ENCODE measurements around the gene WNT4.

WNT4 gene

DNA sequence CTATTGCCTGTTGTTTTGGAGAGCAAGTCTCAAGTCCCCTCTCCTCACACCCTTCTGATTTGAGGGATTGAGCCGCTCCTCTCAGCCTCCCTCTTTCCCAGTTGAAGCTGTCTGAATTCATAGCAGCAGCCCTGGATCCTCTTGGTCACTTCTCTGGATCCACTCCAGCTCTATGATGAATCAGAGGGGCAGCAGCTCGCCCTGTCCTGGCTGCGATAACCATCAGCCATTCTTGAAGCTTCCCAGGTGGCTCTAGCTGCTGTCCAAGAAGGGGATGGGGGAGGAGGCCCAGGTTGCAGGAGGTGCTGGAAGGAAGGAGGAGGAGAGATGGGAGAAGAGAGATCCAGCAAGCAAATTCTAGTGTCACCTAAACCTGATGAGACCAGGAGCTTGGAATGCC lies 31.3 kb downstream of the WNT4 start:
- H3K4me1 ChIP-seq (ENCODE audit: control insufficient read depth, insufficient read depth, low read length): peaks cover 37% of the 10 kb centered on the region
- no peak overlapping the region for H3K9ac ChIP-seq (ENCODE audit: low read length)
- H3K27ac ChIP-seq (ENCODE audit: low read depth, low read length): no peak overlapping the region
- peaks cover 8% of the 10 kb centered on the region for H3K36me3 ChIP-seq (ENCODE audit: control insufficient read depth, insufficient read depth, low read length)
- no peak overlapping the region for H3K4me3 ChIP-seq (ENCODE audit: low read length)
- H3K27me3 ChIP-seq (ENCODE audit: control insufficient read depth, insufficient read depth, low read length): no peaks in the 10 kb centered on the region

DNA sequence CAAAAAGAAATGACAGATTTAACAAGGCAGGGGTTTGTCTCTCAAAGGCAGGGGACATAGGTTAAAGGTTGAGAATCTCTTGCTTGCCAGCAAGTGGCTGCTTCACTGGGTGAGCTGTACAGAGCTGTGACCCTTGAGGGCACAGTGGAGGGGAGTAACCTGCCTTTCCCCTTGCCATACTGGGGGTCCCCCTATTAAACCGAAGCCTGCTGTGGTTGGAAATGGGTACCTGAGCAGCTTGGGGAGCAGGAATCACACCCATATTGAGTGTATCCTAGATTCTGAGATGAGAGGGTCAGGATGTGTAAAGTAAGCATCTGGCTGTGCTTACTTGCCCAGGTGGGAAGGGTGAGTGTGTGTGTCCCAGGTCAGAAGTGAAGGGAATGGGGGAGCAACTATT lies 31.8 kb downstream of the WNT4 start:
- Histone ChIP-seq H3K27me3 (ENCODE audit: control insufficient read depth, insufficient read depth, low read length) (no peaks in the 10 kb centered on the region), H3K4me1 (ENCODE audit: control insufficient read depth, insufficient read depth, low read length) (peaks cover 37% of the 10 kb centered on the region), H3K27ac (ENCODE audit: low read depth, low read length) (no peak overlapping the region), H3K36me3 (ENCODE audit: control insufficient read depth, insufficient read depth, low read length) (peaks cover 8% of the 10 kb centered on the region), H3K9ac (ENCODE audit: low read length) (no peak overlapping the region), H3K4me3 (ENCODE audit: low read length) (no peak overlapping the region)

DNA sequence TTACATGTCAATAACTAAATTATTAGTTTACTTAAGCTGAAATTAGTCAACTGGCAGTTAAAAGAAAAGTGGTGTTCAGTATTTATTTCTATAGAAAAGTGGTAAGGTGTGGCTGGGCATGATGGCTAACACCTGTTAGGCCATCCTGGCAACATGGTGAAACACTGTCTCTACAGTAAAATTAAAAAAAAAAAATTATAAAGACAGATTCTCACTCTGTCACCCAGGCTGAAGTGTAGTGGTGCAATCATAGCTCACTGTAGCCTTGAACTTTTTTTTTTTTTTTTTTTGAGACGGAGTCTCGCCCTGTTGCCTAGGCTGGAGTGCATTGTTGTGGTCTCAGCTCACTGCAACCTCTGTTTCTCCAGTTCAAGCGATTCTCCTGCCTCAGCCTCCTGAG lies 32.9 kb downstream of the WNT4 start:
- Histone ChIP-seq H3K4me1 (ENCODE audit: control insufficient read depth, insufficient read depth, low read length) (peaks cover 37% of the 10 kb centered on the region), H3K27ac (ENCODE audit: low read depth, low read length) (no peak overlapping the region), H3K27me3 (ENCODE audit: control insufficient read depth, insufficient read depth, low read length) (no peaks in the 10 kb centered on the region)

DNA sequence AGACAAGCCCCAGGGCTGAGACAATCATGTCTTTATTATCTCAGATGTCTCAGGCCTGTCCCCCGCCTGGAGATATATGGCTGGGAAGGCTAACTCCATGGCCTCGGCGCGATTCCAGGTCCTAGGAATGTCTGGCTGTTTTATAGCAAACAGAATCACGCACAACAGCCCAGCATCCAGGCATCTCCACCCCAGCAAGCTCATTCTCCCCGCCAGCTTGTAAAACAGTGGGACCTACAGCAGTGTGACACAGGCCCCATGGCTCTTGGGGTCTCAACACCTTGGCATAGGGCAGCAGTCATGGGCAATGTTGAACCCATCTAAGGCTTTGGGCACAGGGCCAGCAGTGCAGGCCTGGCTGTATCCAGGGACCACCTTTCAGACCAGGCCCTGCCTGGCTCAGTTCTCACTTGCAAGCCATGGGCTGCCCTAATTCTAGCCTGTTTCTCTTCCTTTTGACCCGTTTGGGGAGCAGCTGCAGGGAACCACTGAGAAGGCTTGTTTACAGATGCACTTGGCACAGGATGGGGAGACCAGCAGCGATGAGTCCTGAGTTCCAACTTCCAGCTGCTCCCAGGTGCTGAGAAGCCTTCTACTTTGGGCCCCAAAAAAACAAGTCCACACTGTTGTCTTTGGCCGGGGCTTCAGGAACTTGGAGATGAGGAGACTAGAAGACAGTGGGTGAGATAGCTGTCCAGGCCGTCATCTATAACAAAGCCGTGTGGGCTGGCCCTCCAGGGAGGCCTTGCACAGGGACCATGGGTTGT lies 34.4 kb downstream of the WNT4 start:
- Histone ChIP-seq H3K4me3 (ENCODE audit: low read length) (no peak overlapping the region), H3K36me3 (ENCODE audit: control insufficient read depth, insufficient read depth, low read length) (peaks cover 4% of the 10 kb centered on the region), H3K27ac (ENCODE audit: low read depth, low read length) (peak overlapping the region; percentile 49), H3K27me3 (ENCODE audit: control insufficient read depth, insufficient read depth, low read length) (no peaks in the 10 kb centered on the region), H3K9ac (ENCODE audit: low read length) (no peak overlapping the region), H3K4me1 (ENCODE audit: control insufficient read depth, insufficient read depth, low read length) (peaks cover 28% of the 10 kb centered on the region)

More for the DNA sequence above, 32.9 kb downstream of the WNT4 start:
- Histone ChIP-seq H3K36me3 (ENCODE audit: control insufficient read depth, insufficient read depth, low read length) (peaks cover 8% of the 10 kb centered on the region), H3K4me3 (ENCODE audit: low read length) (no peak overlapping the region), H3K9ac (ENCODE audit: low read length) (no peak overlapping the region)

DNA sequence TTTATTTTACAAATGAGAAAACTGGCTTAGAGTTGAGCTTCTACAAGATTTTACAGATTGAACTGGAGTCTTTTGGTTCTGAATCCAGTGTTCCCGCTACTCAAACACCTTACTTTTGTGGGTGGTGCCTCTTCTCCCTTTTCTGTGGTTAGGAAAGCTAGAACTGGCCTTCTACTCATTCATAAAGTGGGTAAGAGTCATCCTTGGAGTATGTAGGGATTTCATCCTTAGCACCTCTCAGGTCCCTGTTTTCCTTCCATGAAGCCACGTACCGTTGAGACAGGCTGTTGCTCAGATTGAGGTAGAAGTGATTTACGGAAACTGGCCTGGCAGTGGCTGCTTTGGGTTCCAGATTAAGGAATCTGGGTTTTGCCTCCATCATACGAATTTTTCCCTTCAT lies 35.8 kb downstream of the WNT4 start:
- Histone ChIP-seq H3K4me1 (ENCODE audit: control insufficient read depth, insufficient read depth, low read length) (peaks cover 23% of the 10 kb centered on the region), H3K27me3 (ENCODE audit: control insufficient read depth, insufficient read depth, low read length) (no peaks in the 10 kb centered on the region), H3K36me3 (ENCODE audit: control insufficient read depth, insufficient read depth, low read length) (no peaks in the 10 kb centered on the region), H3K27ac (ENCODE audit: low read depth, low read length) (no peak overlapping the region), H3K4me3 (ENCODE audit: low read length) (no peak overlapping the region), H3K9ac (ENCODE audit: low read length) (no peak overlapping the region)

DNA sequence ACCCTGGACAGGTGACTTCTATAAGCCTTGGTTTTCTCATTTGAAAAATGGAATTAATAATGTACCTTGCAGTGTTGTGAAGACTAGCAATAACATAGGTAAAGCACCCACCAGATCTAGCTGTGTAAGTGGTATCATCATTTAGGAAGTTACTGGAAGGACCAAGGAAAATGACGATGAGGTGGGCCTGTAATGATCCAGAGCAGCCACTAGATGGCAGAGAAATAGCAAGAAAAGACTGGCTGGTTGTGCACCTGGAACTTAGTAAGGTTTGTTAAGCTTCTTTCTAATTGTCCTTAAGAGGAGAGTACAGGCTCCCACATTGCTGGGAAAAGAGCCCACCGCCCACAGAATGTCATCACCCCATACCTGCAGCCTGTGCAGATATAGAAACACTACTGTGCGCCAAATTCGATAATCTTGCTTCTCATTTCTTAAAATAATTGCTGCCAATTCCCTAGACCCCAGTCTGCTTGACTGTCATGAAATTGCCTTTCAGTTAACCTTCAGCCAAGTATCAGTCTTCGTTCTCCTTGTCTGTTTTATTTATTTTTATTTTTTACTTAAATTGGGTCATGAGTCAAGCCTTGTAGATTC lies 37.2 kb downstream of the WNT4 start:
- H3K36me3 ChIP-seq (ENCODE audit: control insufficient read depth, insufficient read depth, low read length): no peaks in the 10 kb centered on the region
- no peaks in the 10 kb centered on the region for H3K27me3 ChIP-seq (ENCODE audit: control insufficient read depth, insufficient read depth, low read length)
- H3K9ac ChIP-seq (ENCODE audit: low read length): no peak overlapping the region
- no peak overlapping the region for H3K27ac ChIP-seq (ENCODE audit: low read depth, low read length)
- H3K4me1 ChIP-seq (ENCODE audit: control insufficient read depth, insufficient read depth, low read length): peaks cover 13% of the 10 kb centered on the region
- H3K4me3 ChIP-seq (ENCODE audit: low read length): no peak overlapping the region

DNA sequence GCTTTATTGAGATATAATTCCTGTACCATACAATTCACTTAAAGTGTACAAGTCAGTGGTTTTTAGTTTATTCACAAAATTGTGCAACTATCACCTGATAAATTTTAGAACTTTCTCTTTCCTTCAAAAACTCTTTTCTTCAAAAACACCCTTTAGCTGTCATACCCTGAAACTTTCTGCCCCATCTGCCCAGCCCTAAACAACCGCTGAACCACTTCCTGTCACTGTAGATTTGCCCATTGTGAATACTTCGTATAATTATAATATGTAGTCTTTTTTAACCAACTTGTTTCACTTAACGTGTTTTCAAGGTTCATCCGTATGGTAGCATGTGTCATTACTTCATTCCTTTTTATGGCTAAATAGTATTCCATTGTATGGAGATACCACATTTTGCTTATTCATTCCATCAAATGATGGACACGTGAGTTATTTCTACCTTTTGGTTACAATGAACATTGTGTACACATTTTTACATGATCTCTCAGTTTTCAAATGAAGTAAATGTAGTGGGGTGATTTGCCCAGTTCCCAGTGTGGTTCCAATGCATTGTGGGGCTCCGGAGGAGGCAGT lies 37.9 kb downstream of the WNT4 start:
- H3K9ac ChIP-seq (ENCODE audit: low read length): no peak overlapping the region
- H3K27ac ChIP-seq (ENCODE audit: low read depth, low read length): no peak overlapping the region
- peaks cover 4% of the 10 kb centered on the region for H3K36me3 ChIP-seq (ENCODE audit: control insufficient read depth, insufficient read depth, low read length)

DNA sequence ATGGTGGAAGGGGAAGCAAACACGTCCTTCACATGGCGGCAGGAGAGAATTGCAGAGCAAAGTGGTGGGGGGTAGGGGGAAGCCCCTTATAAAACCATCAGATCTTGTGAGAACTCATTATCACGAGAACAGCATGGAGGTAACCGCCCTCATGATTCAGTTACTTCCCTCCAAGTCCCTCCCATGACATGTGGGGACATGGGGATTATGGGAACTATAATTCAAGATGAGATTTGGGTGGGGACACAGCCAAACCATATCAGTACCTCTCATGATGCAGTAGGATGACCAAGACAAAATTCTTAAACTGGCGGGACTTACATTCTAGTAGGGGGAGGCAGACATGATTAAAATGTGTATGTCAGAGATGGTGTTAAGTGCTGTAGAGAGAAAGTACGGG lies 38.8 kb downstream of the WNT4 start:
- H3K27ac ChIP-seq (ENCODE audit: low read depth, low read length): no peak overlapping the region
- H3K4me3 ChIP-seq (ENCODE audit: low read length): no peak overlapping the region
- H3K9ac ChIP-seq (ENCODE audit: low read length): no peak overlapping the region
- no peaks in the 10 kb centered on the region for H3K27me3 ChIP-seq (ENCODE audit: control insufficient read depth, insufficient read depth, low read length)
- peaks cover 4% of the 10 kb centered on the region for H3K36me3 ChIP-seq (ENCODE audit: control insufficient read depth, insufficient read depth, low read length)
- peaks cover 11% of the 10 kb centered on the region for H3K4me1 ChIP-seq (ENCODE audit: control insufficient read depth, insufficient read depth, low read length)

More for the DNA sequence above, 37.9 kb downstream of the WNT4 start:
- peaks cover 13% of the 10 kb centered on the region for H3K4me1 ChIP-seq (ENCODE audit: control insufficient read depth, insufficient read depth, low read length)
- H3K4me3 ChIP-seq (ENCODE audit: low read length): no peak overlapping the region
- no peaks in the 10 kb centered on the region for H3K27me3 ChIP-seq (ENCODE audit: control insufficient read depth, insufficient read depth, low read length)

DNA sequence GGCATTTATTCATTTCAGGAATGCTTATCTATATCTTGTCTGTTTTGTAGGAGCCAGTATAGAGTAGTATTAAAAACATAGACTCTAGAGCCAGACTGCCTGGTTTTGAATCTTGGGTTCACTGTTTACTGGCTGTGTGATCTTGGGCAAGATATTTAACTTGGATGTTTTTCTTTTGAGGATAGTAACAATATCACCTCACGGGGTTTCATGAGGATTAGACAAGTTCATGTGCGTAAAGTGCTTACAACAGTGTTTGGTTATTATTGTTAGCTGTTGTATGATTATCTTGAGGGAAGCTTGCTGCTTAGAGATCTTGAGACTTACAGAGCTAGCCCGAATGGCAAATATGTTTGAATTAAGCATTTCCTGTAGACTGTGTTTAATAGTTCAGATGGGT lies 40.2 kb downstream of the WNT4 start:
- no peak overlapping the region for H3K4me3 ChIP-seq (ENCODE audit: low read length)
- peaks cover 8% of the 10 kb centered on the region for H3K36me3 ChIP-seq (ENCODE audit: control insufficient read depth, insufficient read depth, low read length)
- H3K4me1 ChIP-seq (ENCODE audit: control insufficient read depth, insufficient read depth, low read length): peaks cover under 1% of the 10 kb centered on the region
- no peaks in the 10 kb centered on the region for H3K27me3 ChIP-seq (ENCODE audit: control insufficient read depth, insufficient read depth, low read length)
- H3K27ac ChIP-seq (ENCODE audit: low read depth, low read length): no peak overlapping the region
- no peak overlapping the region for H3K9ac ChIP-seq (ENCODE audit: low read length)

DNA sequence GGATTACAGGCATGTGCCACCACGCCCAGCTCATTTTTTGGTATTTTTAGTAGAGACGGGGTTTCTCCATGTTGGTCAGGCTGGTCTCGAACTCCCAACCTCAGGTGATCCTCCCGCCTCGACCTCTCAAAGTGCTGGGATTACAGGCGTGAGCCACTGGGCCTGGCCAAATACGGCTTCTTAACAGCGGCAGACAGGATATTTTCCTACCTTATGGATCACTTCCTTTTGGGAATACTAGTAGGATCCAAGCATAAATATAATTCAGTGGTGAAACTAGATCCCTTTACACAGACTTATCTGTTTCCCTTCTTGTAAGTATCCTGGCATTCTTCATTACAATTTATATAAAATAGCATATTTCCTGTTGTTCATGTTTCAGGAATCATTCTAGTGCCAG lies 40.9 kb downstream of the WNT4 start:
- no peaks in the 10 kb centered on the region for H3K4me1 ChIP-seq (ENCODE audit: control insufficient read depth, insufficient read depth, low read length)
- H3K4me3 ChIP-seq (ENCODE audit: low read length): no peak overlapping the region
- H3K27me3 ChIP-seq (ENCODE audit: control insufficient read depth, insufficient read depth, low read length): no peaks in the 10 kb centered on the region
- H3K36me3 ChIP-seq (ENCODE audit: control insufficient read depth, insufficient read depth, low read length): peaks cover 8% of the 10 kb centered on the region
- H3K9ac ChIP-seq (ENCODE audit: low read length): no peak overlapping the region
- H3K27ac ChIP-seq (ENCODE audit: low read depth, low read length): no peak overlapping the region

DNA sequence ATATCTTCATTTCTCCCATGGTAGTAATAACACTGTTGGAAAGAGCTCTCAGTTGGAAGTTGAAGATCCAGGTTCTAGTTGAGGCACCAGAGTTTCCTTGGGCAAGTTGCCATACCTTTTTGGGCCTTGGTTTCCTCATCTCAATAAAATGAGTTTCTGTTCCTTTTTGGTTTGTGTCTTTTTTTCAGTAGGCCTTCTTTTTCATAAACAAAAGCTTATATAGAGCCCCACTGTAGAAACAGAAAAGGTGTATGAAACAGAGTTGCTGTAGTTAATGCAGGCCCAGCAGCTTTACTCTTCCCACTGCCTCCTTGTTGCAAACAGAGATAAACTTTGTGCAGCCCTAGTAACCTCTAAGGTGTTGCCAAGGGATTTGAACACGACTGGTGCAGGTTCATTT lies 41.7 kb downstream of the WNT4 start:
- no peaks in the 10 kb centered on the region for H3K27me3 ChIP-seq (ENCODE audit: control insufficient read depth, insufficient read depth, low read length)
- H3K27ac ChIP-seq (ENCODE audit: low read depth, low read length): no peak overlapping the region
- no peak overlapping the region for H3K9ac ChIP-seq (ENCODE audit: low read length)
- H3K4me3 ChIP-seq (ENCODE audit: low read length): no peak overlapping the region
- H3K4me1 ChIP-seq (ENCODE audit: control insufficient read depth, insufficient read depth, low read length): no peaks in the 10 kb centered on the region
- peaks cover 12% of the 10 kb centered on the region for H3K36me3 ChIP-seq (ENCODE audit: control insufficient read depth, insufficient read depth, low read length)

DNA sequence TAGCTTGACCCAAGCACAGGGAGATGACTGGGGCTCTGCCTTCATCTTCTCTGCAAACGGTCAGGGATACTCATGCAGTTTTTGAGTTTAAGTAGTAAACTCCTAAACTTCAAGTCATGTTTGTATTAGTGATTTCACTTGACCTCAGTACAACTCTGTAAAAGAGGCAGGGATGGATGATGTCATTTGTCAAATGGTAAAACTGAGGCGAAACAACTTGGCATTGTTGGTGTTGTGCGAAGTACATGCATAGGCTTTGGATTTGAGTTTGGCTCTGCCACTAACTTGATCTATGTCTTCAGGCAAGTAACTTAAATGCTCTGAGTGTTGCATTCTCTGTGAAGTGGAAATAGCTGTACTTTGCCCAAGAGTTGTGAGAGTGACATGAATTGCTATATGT lies 42.7 kb downstream of the WNT4 start:
- no peaks in the 10 kb centered on the region for H3K27me3 ChIP-seq (ENCODE audit: control insufficient read depth, insufficient read depth, low read length)
- H3K9ac ChIP-seq (ENCODE audit: low read length): no peak overlapping the region
- no peak overlapping the region for H3K27ac ChIP-seq (ENCODE audit: low read depth, low read length)
- H3K4me1 ChIP-seq (ENCODE audit: control insufficient read depth, insufficient read depth, low read length): no peaks in the 10 kb centered on the region
- H3K36me3 ChIP-seq (ENCODE audit: control insufficient read depth, insufficient read depth, low read length): peaks cover 14% of the 10 kb centered on the region
- no peak overlapping the region for H3K4me3 ChIP-seq (ENCODE audit: low read length)

DNA sequence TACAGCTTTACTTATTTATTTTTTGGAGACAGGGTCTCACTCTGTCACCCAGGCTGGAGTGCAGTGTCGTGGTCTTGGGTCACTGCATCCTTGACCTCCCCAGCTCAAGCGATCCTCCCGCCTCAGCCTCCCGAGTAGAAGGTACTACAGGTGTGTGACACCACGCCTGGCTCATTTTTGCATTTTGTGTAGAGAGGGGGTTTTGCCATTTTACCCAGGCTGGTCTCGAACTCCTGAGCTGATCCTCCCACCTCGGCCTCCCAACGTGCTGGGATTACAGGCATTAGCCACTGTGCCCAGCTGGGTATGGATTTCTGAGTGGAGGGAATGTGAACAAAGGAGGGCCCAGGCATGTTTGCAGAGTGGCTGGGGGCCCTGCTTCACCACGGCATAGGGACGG lies 44.1 kb downstream of the WNT4 start:
- peaks cover 14% of the 10 kb centered on the region for H3K36me3 ChIP-seq (ENCODE audit: control insufficient read depth, insufficient read depth, low read length)
- H3K27ac ChIP-seq (ENCODE audit: low read depth, low read length): no peak overlapping the region
- H3K9ac ChIP-seq (ENCODE audit: low read length): no peak overlapping the region

More for the DNA sequence above, 44.1 kb downstream of the WNT4 start:
- H3K4me1 ChIP-seq (ENCODE audit: control insufficient read depth, insufficient read depth, low read length): no peaks in the 10 kb centered on the region
- no peak overlapping the region for H3K4me3 ChIP-seq (ENCODE audit: low read length)
- no peaks in the 10 kb centered on the region for H3K27me3 ChIP-seq (ENCODE audit: control insufficient read depth, insufficient read depth, low read length)
